GM23248 (cell line): ENCODE measurements around the gene SMS.

Source experiments
- EZH2 ChIP-seq: fragments of 200-600 bp; sonication (generic); IDR thresholded peaks from 2 replicates; pipeline ENCODE4 v1.6.1; 2018; ENCODE audit warnings: antibody characterized with exemption, mild to moderate bottlenecking; ENCODE audit not compliant: insufficient read depth, poor library complexity, severe bottlenecking
- EZH2phosphoT487 ChIP-seq: fragments of 200-600 bp; sonication (generic); IDR thresholded peaks from 2 replicates; pipeline ENCODE4 v1.6.1; 2018; ENCODE audit warnings: antibody characterized with exemption, moderate library complexity, mild to moderate bottlenecking, low read depth; ENCODE audit not compliant: insufficient read depth

DNA sequence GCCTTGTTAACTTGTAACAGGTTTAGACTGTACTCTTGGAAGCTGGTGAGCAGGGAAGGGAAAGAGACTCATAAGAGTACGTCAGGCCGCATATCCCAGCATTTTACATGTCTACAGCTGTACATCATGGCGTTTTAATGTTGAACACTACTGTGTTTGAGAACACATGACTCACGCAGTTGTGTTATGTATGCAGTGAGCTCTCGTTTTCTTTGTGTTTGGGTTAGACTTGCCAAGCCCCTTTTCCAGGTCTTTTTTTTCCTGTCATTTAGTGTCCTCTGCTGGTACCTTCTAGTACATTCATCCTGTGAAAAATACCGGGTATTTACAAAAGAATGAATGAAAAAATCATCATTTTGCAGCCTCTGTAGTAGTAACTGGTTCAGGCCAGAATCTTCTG is 35.3 kb downstream of the SMS start:
- TF ChIP-seq EZH2 (no peak), EZH2phosphoT487 (no peak)
